Esophagus muscularis mucosa (tissue), 4 donors: Measurements from ENCODE around the gene ALS2.

ENCODE experiments used
- EP300 ChIP-seq: sonication (generic); formaldehyde crosslinking; IDR thresholded peaks from one replicate; pipeline ENCODE4 v1.6.1; 2017; ENCODE audit warnings: antibody characterized with exemption
- POLR2AphosphoS5 ChIP-seq, 2 donors: sonication (generic); formaldehyde crosslinking; IDR thresholded peaks; one replicate each; pipeline ENCODE4 v1.6.1; 2017; ENCODE audit warnings: antibody characterized with exemption in 2 of 2
- TF ChIP-seq, protein P1 (sequence below), 3 experiments: fragments of 200-600 bp in 2 of 3; fragments of 450-650 bp in 1 of 3; sonication (generic) in 2 of 3; IDR thresholded peaks; one replicate each; pipeline ENCODE4 v1.5.1; 2017 to 2019; ENCODE audit warnings: antibody characterized with exemption in 3 of 3, mild to moderate bottlenecking in 2 of 3, moderate library complexity in 1 of 3

DNA sequence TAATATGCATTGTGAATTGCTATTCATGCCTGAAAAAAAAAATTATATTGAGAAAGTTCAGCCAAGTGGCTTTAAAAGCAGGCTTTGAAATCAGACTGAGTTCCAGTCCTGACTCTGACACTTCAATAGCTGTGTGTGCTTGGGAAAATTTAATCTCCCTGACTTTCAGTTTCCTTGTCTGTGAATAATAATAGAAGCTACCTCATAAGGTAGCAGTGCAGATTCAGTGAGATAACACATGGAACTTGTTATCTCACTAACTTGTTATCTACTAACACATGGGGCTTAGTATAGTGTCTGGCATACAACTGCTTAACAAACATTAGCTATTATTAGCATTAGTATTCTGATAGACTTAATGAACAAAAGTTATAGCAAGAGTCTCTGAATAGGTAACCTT is 14.9 kb downstream of the ALS2 start:
- TF ChIP-seq, protein P1, sequence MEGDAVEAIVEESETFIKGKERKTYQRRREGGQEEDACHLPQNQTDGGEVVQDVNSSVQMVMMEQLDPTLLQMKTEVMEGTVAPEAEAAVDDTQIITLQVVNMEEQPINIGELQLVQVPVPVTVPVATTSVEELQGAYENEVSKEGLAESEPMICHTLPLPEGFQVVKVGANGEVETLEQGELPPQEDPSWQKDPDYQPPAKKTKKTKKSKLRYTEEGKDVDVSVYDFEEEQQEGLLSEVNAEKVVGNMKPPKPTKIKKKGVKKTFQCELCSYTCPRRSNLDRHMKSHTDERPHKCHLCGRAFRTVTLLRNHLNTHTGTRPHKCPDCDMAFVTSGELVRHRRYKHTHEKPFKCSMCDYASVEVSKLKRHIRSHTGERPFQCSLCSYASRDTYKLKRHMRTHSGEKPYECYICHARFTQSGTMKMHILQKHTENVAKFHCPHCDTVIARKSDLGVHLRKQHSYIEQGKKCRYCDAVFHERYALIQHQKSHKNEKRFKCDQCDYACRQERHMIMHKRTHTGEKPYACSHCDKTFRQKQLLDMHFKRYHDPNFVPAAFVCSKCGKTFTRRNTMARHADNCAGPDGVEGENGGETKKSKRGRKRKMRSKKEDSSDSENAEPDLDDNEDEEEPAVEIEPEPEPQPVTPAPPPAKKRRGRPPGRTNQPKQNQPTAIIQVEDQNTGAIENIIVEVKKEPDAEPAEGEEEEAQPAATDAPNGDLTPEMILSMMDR (IDR thresholded peaks at IDR 0.05) = no peak
- TF ChIP-seq POLR2AphosphoS5 (IDR thresholded peaks at IDR 0.05) = no peak
- TF ChIP-seq EP300 = no peak
